CD4-positive, CD25-positive, alpha-beta regulatory T cell (primary cell): ENCODE measurements around the gene CLCN6. TPM values are rescaled to one million over a fixed set of nuclear protein-coding genes. Genes with fewer than 3 reads are reported as not detected.

Experiments
- ATAC-seq, 2 donors: fragments of 150-1000 bp; cut with Tn5 transposase; one replicate each; pipeline ENCODE4 v1.10.0; 2021; ENCODE audit warnings: low read depth in 2 of 2, moderate number of reproducible peaks in 2 of 2, moderate library complexity in 1 of 2
- DNase-seq, 3 donors: peaks; one replicate each; pipeline versions ENCODE4 v3.0.0 to v3.0.0-alpha.2; 2012 to 2022; ENCODE audit warnings: mixed read lengths in 1 of 3
- H3K27ac ChIP-seq: one replicate; pipeline ENCODE4 v1.7.0; 2013; ENCODE audit warnings: mild to moderate bottlenecking, low read length; ENCODE audit not compliant: insufficient read depth, poor library complexity, severe bottlenecking
- H3K27me3 ChIP-seq: one replicate; pipeline ENCODE4 v1.7.0; 2013; ENCODE audit warnings: low read length; ENCODE audit not compliant: control insufficient read depth, insufficient read depth
- H3K36me3 ChIP-seq: one replicate; pipeline ENCODE4 v1.7.0; 2013; ENCODE audit warnings: mild to moderate bottlenecking, low read length, moderate library complexity; ENCODE audit not compliant: control insufficient read depth, insufficient read depth
- H3K4me1 ChIP-seq: 2 replicates; pipeline ENCODE4 v1.7.0; 2013; ENCODE audit warnings: mild to moderate bottlenecking, low read length; ENCODE audit not compliant: insufficient read depth, control insufficient read depth, poor library complexity, severe bottlenecking
- H3K4me3 ChIP-seq: one replicate; pipeline ENCODE4 v1.7.0; 2013; ENCODE audit warnings: low read depth, mild to moderate bottlenecking, low read length, moderate library complexity
- H3K9me3 ChIP-seq, 2 experiments: 1 replicate in 1 of 2; 2 replicates in 1 of 2; pipeline ENCODE4 v1.7.0; 2013; ENCODE audit warnings: low read length in 2 of 2, mild to moderate bottlenecking in 1 of 2, moderate library complexity in 1 of 2; ENCODE audit not compliant: control insufficient read depth in 2 of 2
- H3K27ac Mint-ChIP-seq, 3 donors: one replicate each; pipeline ENCODE4 v1.8.0; 2020 to 2022; ENCODE audit warnings: mild to moderate bottlenecking in 3 of 3, mixed read lengths in 3 of 3, moderate library complexity in 2 of 3
- H3K27me3 Mint-ChIP-seq: one replicate; pipeline ENCODE4 v1.8.0; 2022; ENCODE audit warnings: mild to moderate bottlenecking, mixed read lengths
- H3K36me3 Mint-ChIP-seq: one replicate; pipeline ENCODE4 v1.8.0; 2020; ENCODE audit warnings: mixed read lengths
- H3K4me1 Mint-ChIP-seq, 4 donors: one replicate each; pipeline ENCODE4 v1.8.0; 2020 to 2022; ENCODE audit warnings: mixed read lengths in 4 of 4, mild to moderate bottlenecking in 1 of 4
- H3K4me3 Mint-ChIP-seq, 4 donors: one replicate each; pipeline ENCODE4 v1.8.0; 2020 to 2022; ENCODE audit warnings: mild to moderate bottlenecking in 4 of 4, mixed read lengths in 4 of 4, moderate library complexity in 3 of 4
- H3K9me3 Mint-ChIP-seq, 7 donors: one replicate each; pipeline ENCODE4 v1.8.0; 2020 to 2022; ENCODE audit warnings: mixed read lengths in 7 of 7, mild to moderate bottlenecking in 3 of 7, moderate library complexity in 2 of 7
- polyA plus RNA-seq, 4 donors: library from polyadenylated mRNA; unstranded; fragments of 300-500 nt; fragmentation: Illumina TruSeq; gene quantifications; one replicate each; pipeline ENCODE4 v1.2.3, GENCODE V29; 2021
- total RNA-seq: library from RNA; stranded (reverse); gene quantifications from one replicate; pipeline ENCODE4 v1.2.3, GENCODE V29; 2022

CLCN6 gene
- total and polyA plus RNA-seq, 5 donors from 2014 or later, result 1.6 to 13.5 (median 2.4) TPM

DNA sequence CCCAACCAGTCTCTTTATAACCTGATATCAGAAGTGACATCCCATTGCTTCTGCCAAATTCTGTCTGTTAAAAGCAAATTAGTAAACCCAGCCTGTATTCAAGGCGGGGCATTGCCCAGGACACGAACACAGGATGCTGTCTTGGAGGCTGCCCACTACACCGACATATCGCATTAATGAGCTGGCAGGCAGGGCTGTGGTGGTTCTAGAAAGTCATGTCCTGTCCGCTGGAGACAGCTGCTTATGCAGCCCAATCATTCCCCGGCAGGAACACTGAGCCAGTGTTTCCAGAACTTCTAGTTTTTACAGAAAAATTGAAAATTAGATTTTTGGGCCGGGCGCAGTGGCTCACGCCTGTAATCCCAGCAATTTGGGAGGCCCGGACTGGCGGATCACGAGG is 24.7 kb upstream of the CLCN6 start:
- H3K9me3 ChIP-seq, result no peaks in the 10 kb centered on the region
- no peaks in the 10 kb centered on the region for H3K27me3 ChIP-seq
- H3K4me3 ChIP-seq, result no peak overlapping the region
- ATAC-seq (no peak), DNase-seq (no peak)
- H3K4me1 Mint-ChIP-seq, result peaks cover 0 to 10% (median 0%) of the 10 kb centered on the region in 4 donors
- no peaks in the 10 kb centered on the region for H3K36me3 Mint-ChIP-seq
- H3K27me3 Mint-ChIP-seq, result peaks cover 10% of the 10 kb centered on the region
- no peaks in the 10 kb centered on the region for H3K36me3 ChIP-seq
- no peak overlapping the region for H3K4me3 Mint-ChIP-seq
- H3K27ac ChIP-seq, result no peak overlapping the region
- H3K27ac Mint-ChIP-seq, result no peak overlapping the region
- no peaks in the 10 kb centered on the region for H3K9me3 Mint-ChIP-seq
- peaks cover 12% of the 10 kb centered on the region for H3K4me1 ChIP-seq

DNA sequence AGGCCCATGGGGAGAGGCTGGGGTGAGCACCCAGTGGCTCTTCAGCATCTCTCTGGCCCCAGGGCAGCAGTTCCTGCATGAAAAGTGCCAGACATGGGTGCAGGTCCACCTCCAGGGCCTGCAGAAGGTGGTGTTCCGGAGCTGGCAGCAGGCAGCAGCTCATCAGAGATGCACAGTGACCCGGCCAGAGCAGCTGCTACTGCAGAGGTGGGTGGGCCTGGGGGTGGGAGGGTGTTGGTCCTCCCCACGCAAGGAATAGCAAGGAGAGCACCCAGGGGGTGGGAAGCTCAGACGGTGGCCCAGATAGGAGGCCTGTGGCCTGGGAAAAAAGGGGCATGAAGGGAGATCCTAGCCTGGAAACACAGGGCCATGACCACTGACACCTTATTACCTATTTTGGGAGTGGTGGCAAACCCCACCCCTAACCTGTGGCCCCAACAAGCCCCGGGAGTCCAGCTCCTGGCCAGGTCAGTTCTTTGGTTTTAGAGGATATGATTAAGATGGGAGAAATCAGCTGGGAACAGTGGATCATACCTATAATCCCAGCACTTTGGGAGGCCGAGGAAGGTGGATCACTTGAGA is 23.8 kb upstream of the CLCN6 start:
- no peaks in the 10 kb centered on the region for H3K36me3 ChIP-seq
- H3K36me3 Mint-ChIP-seq, result no peaks in the 10 kb centered on the region

DNA sequence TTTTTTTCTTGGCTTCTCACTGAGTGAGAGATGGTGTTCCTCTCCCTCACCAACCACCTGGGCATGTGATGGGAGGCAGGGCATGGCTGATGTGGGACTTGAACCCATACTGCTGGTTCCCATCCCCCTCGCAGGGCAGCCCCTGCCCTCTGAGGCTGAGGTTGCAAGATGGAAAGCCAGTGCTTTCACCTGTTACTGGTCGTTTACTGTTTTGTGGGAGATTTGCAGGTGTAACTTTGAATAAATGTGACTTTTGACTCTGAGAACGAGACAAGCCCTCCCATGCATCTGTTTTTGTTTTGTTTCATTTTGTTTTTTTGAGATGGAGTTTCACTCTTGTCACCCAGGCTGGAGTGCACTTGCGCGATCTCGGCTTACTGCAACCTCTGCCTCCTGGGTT is 22.4 kb upstream of the CLCN6 start:
- H3K27me3 Mint-ChIP-seq, result peaks cover 4% of the 10 kb centered on the region
- H3K36me3 Mint-ChIP-seq, result no peaks in the 10 kb centered on the region
- H3K4me3 ChIP-seq, result no peak overlapping the region
- H3K4me1 ChIP-seq, result peaks cover 12% of the 10 kb centered on the region
- DNase-seq, result no peak
- H3K27ac ChIP-seq, result no peak overlapping the region
- H3K4me1 Mint-ChIP-seq, result peaks cover 0 to 10% (median 0%) of the 10 kb centered on the region in 4 donors
- no peaks in the 10 kb centered on the region for H3K27me3 ChIP-seq
- peak overlapping the region in 1 of 4 donors; percentile 15 for H3K4me3 Mint-ChIP-seq
- H3K27ac Mint-ChIP-seq, result no peak overlapping the region
- no peak for ATAC-seq
- no peaks in the 10 kb centered on the region for H3K9me3 ChIP-seq
- H3K9me3 Mint-ChIP-seq, result no peaks in the 10 kb centered on the region
- H3K36me3 ChIP-seq, result no peaks in the 10 kb centered on the region

More for the DNA sequence above, 23.8 kb upstream of the CLCN6 start:
- Mint-ChIP-seq H3K9me3 (no peaks in the 10 kb centered on the region), H3K4me3 (no peak overlapping the region), H3K4me1 (peaks cover 0 to 10% (median 0%) of the 10 kb centered on the region in 4 donors), H3K27ac (no peak overlapping the region), H3K27me3 (peaks cover 8% of the 10 kb centered on the region)
- no peak for ATAC-seq
- no peaks in the 10 kb centered on the region for H3K9me3 ChIP-seq
- no peak overlapping the region for H3K27ac ChIP-seq
- H3K4me3 ChIP-seq, result no peak overlapping the region
- peaks cover 12% of the 10 kb centered on the region for H3K4me1 ChIP-seq
- H3K27me3 ChIP-seq, result no peaks in the 10 kb centered on the region
- DNase-seq, result no peak

DNA sequence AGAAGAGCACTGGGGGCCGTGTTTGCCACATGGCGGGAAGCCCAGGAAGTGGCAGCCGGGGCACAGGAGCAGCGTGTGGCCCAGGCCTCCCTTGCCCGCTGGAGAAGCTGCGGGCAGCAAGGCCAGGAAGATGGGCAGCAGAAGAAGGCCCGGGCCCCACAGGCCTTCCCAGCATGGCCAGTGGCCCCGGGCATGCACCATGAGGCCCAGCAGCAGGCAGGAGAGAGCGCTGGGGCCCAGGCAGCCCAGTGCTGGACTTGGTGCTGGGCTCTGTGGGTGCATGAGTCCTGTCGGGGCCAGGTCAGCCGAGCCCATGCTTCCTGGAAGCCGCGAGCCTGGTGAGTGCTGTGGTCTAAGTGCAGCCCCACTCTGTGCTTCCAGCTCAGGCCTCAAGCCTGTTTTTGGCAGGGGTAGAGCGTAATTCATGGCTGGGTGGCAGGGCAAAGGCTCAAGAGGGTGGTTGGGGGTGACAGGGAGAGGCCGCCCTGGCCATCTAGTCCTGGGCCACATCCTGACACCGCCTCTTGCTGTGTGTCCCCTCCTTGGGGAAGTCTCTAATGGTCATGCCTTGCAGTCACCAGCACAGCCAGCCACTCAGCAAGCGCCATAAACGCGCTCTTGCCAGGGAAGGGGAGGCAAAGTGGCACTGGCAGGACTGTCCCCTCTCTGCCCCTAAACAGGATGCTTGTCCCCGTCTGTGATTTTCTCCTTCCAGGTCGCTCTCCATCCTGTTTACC is 21.6 kb upstream of the CLCN6 start:
- peaks cover 12% of the 10 kb centered on the region for H3K4me1 ChIP-seq
- no peaks in the 10 kb centered on the region for H3K36me3 Mint-ChIP-seq
- H3K4me3 Mint-ChIP-seq, result peak overlapping the region in 1 of 4 donors; percentile 29
- H3K9me3 ChIP-seq, result no peaks in the 10 kb centered on the region
- peaks cover 0 to 10% (median 0%) of the 10 kb centered on the region in 4 donors for H3K4me1 Mint-ChIP-seq
- peak overlapping the region in 1 of 3 donors; percentile 38 for H3K27ac Mint-ChIP-seq
- no peak overlapping the region for H3K4me3 ChIP-seq
- H3K27me3 ChIP-seq, result no peaks in the 10 kb centered on the region
- ATAC-seq (no peak), DNase-seq (no peak)
- no peaks in the 10 kb centered on the region for H3K9me3 Mint-ChIP-seq
- no peaks in the 10 kb centered on the region for H3K36me3 ChIP-seq
- peaks cover 4% of the 10 kb centered on the region for H3K27me3 Mint-ChIP-seq
- no peak overlapping the region for H3K27ac ChIP-seq

DNA sequence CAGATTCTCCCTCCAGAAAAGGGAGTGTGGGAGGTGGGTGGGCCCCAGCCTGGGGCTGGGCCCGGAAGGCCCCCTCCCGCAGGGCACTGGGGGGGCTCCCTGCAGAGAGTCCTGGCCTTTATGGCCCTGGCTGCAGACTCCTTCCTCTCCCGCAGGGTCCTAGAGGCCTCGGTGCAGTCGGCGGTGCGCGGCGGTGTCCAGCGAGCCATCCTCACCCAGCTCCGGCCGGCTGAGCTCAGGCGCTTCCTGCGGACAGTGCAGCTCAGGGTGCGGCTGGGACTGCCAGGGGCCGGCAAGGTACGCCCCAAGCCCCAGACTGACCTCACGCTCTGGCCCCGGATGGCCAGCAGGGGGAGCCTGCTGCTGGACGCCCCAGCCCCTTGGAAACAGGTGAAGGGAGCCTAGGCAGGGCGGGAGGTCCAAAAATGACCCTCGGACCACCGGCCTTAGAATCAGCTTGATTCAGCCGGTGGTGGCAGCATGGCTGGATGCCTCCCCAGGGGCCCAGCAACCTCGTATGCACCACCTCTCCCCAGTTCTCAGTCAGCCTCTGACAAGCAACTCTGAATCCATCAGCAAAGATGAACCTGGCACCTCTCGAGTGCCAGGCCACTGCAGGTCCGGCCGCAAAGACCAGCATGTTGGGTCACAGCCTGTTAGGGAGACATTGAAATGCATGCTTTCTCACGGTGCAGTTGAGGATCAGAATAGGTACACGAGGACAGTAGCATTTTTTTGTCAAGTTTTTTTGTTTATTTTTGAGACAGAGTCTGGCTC is 20.8 kb upstream of the CLCN6 start:
- Mint-ChIP-seq H3K36me3 (no peaks in the 10 kb centered on the region), H3K4me3 (peak overlapping the region in 1 of 4 donors; percentile 57), H3K4me1 (peaks cover 0 to 10% (median 0%) of the 10 kb centered on the region in 4 donors), H3K9me3 (no peaks in the 10 kb centered on the region), H3K27ac (peak overlapping the region in 1 of 3 donors; percentile 20), H3K27me3 (peaks cover 4% of the 10 kb centered on the region)
- no peaks in the 10 kb centered on the region for H3K9me3 ChIP-seq
- no peak overlapping the region for H3K4me3 ChIP-seq
- DNase-seq (peak; percentile 21 to 29 (median 22)), ATAC-seq (peak; percentile 18 to 43)
- peaks cover 12% of the 10 kb centered on the region for H3K4me1 ChIP-seq
- no peaks in the 10 kb centered on the region for H3K27me3 ChIP-seq
- H3K36me3 ChIP-seq, result no peaks in the 10 kb centered on the region
- no peak overlapping the region for H3K27ac ChIP-seq

DNA sequence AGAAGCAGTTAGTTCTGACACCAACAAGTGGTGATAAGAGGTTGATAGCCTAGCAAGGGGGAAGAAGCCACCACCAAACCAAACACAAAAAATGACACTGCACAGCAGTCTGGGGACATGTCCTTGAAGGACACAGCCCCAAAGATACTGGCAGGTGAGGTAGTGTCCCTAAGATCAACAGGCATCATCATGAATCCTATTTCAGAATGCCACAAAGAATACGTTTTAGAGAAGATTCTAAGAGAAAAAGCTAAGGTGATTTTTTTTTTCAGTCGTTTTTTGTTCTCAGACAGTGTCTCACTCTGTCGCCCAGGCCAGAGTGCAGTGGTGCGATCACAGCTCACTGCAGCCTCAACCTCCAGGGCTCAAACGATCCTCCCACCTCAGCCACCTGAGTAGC is 19.8 kb upstream of the CLCN6 start:
- H3K27ac ChIP-seq, result no peak overlapping the region
- no peaks in the 10 kb centered on the region for H3K27me3 Mint-ChIP-seq
- H3K9me3 ChIP-seq, result no peaks in the 10 kb centered on the region
- peaks cover 12% of the 10 kb centered on the region for H3K4me1 ChIP-seq
- H3K27me3 ChIP-seq, result no peaks in the 10 kb centered on the region
- peaks cover 5% of the 10 kb centered on the region for H3K36me3 ChIP-seq
- peaks cover 0 to 10% (median 0%) of the 10 kb centered on the region in 4 donors for H3K4me1 Mint-ChIP-seq
- H3K4me3 Mint-ChIP-seq, result no peak overlapping the region
- H3K4me3 ChIP-seq, result no peak overlapping the region
- no peak overlapping the region for H3K27ac Mint-ChIP-seq
- peaks cover 4% of the 10 kb centered on the region for H3K36me3 Mint-ChIP-seq
- ATAC-seq (no peak), DNase-seq (no peak)
- no peaks in the 10 kb centered on the region for H3K9me3 Mint-ChIP-seq

DNA sequence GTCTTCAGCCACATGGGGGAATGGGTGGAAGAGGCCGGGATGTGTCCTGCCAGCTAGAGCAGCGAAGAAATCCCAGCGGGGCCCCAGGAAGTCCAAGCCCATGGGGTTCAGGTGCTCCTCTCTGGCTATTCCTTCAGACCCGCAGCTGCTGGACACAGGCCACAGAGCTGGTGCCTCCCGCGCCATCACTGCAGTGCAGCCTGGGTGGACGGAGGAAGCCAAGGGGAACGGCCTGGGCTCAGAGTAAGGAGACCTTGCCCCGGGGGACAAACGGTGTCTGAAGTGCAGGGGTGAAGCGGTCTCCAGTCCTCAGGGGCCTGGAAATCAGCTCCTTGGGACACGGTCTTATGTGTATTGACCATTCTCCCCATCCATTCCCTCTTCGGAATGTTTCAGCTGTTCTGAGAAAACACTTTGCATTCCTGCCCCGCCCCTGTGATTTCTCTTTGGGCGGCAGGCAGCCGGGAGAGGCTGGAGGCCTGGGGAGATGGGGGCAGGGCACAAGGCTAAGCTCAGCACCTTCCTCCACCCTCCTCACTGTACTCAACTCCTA is 18.7 kb upstream of the CLCN6 start:
- no peaks in the 10 kb centered on the region for H3K9me3 Mint-ChIP-seq
- DNase-seq (no peak), ATAC-seq (no peak)
- Histone ChIP-seq H3K4me3 (no peak overlapping the region), H3K27ac (no peak overlapping the region), H3K9me3 (no peaks in the 10 kb centered on the region), H3K36me3 (peaks cover 10% of the 10 kb centered on the region), H3K4me1 (peaks cover 12% of the 10 kb centered on the region), H3K27me3 (no peaks in the 10 kb centered on the region)
- H3K27ac Mint-ChIP-seq, result no peak overlapping the region
- H3K36me3 Mint-ChIP-seq, result peaks cover 12% of the 10 kb centered on the region
- H3K4me1 Mint-ChIP-seq, result peaks cover 0 to 14% (median 0%) of the 10 kb centered on the region in 4 donors
- no peak overlapping the region for H3K4me3 Mint-ChIP-seq
- no peaks in the 10 kb centered on the region for H3K27me3 Mint-ChIP-seq
